Measurements from ENCODE around the gene RCOR2.
A peak's percentile ranks its signal among the peaks of the same experiment; 100 is the strongest.

The RCOR2 gene

GRCh38 chr11:63938479-63939396, 21.8 kb upstream of the RCOR2 start, which contains the start of gene NAA40:
NAA40 (plus strand) TSS chr11:63939002; CDS start chr11:63939097, 95 bp downstream.
- TF ChIP-seq CTCF (conservative IDR thresholded peaks at IDR 0.05; ENCODE audit: low read length) = no peak
- DNase-seq (ENCODE audit: low read depth) = peak; percentile 91
- peak within 1 kb of the TSS; percentile 88 for H3K4me3 ChIP-seq (ENCODE audit: low read length)

GRCh38 chr11:63937713-63938478, 20.9 kb upstream of the RCOR2 start:
- H3K4me3 ChIP-seq (ENCODE audit: low read length) = peak overlapping the region; percentile 88
- no peak for TF ChIP-seq CTCF (conservative IDR thresholded peaks at IDR 0.05; ENCODE audit: low read length)
- DNase-seq (ENCODE audit: low read depth) = no peak

GRCh38 chr11:63933459-63933858, 16.5 kb upstream of the RCOR2 start:
- no peak overlapping the region for H3K4me3 ChIP-seq (ENCODE audit: low read length)
- TF ChIP-seq CTCF (conservative IDR thresholded peaks at IDR 0.05; ENCODE audit: low read length) = no peak
- DNase-seq (ENCODE audit: low read depth) = peak; percentile 59

GRCh38 chr11:63931876-63932275, 14.9 kb upstream of the RCOR2 start:
- no peak for TF ChIP-seq CTCF (conservative IDR thresholded peaks at IDR 0.05; ENCODE audit: low read length)
- no peak overlapping the region for H3K4me3 ChIP-seq (ENCODE audit: low read length)
- no peak for DNase-seq (ENCODE audit: low read depth)

- H3K4me3 ChIP-seq (ENCODE audit: low read length) = no peak overlapping the region
- DNase-seq (ENCODE audit: low read depth) = no peak
- TF ChIP-seq CTCF (conservative IDR thresholded peaks at IDR 0.05; ENCODE audit: low read length) = no peak
Measured at GRCh38 chr11:63931045-63931444, 14.1 kb upstream of the RCOR2 start.

- DNase-seq (ENCODE audit: low read depth) = no peak
- TF ChIP-seq CTCF (conservative IDR thresholded peaks at IDR 0.05; ENCODE audit: low read length) = no peak
- H3K4me3 ChIP-seq (ENCODE audit: low read length) = no peak overlapping the region
Measured at GRCh38 chr11:63929616-63930015, 12.7 kb upstream of the RCOR2 start.

Data from AG10803 (cell line).